CD4-positive, alpha-beta T cell treated with Interleukin-15 for 4 hours (primary cell): ENCODE measurements around the gene PRR33.

Experiments used
- DNase-seq: peaks from one replicate; pipeline ENCODE4 v3.0.0-alpha.2; 2020; ENCODE audit warnings: low spot score

Gene PRR33

GRCh38 chr11:1916132-1916985, 24.7 kb upstream of the PRR33 start:
- no peak for DNase-seq

- no peak for DNase-seq
These were observed 24.1 kb upstream of the PRR33 start for GRCh38 chr11:1915795-1916131.

- no peak for DNase-seq
These were observed 21.8 kb upstream of the PRR33 start for GRCh38 chr11:1913271-1914060.

GRCh38 chr11:1912289-1912878, 20.7 kb upstream of the PRR33 start:
- no peak for DNase-seq

- DNase-seq: no peak
These were observed 17.8 kb upstream of the PRR33 start for GRCh38 chr11:1909524-1909923.

GRCh38 chr11:1908618-1909017, 16.9 kb upstream of the PRR33 start:
- DNase-seq: no peak

DNA sequence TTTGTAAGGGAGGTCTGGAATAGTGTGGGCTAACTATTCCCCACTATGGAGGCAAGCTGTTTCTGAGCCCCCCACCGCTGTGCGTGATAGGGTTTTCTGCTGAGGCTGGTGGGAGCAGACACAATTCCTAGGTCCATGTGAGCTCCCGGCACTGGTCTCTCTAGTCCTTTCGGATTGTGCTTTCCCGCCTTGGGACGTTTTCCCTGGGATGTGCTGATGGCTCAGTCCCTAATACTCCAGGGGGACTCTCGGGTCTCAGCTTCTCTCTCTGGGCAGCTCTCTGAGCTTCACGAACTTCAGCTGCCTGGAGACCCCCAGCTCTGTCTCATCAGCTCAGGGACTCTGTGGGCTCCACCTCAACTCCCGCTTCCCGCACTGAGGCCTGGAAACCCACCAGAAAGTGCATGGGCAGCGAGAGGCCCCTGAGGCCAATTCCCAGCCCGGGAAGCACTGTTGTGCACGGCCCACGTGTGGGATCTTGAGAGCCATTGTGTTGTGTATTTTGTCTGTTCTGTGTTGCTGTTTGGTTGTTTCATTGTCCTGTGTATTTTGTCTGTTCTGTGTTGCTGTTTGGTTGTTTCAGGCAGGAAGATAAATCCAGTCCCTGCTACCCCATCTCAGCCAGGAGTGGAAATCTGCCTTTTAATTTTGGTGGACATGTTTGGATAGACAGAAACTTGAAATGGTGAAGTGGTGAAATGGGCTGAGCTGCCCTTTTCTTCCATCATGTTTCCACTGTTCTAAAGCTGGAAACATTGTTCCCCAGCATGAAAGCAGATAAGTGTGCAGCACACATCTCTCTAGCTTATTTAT, 15.1 kb upstream of the PRR33 start:
- no peak for DNase-seq

- DNase-seq: no peak
These were observed 14.5 kb upstream of the PRR33 start for GRCh38 chr11:1906181-1906580.

DNA sequence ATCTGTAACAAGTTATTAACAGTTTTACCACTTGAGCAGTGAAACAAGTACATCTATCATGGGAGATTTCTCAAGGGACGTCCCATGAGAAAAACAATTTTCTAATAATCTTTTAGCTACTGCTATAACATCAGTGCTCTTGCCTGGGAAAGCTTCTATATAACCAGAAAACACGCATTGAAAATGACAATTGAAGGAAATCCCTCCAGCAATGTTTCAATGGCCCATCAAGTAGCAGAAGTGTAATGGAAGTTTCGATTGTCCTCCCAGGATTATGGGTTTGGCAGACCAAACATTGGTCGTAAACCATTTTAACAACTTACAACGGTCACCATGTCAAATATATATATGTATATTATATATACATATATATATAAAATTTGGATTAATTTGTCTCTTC, 8.0 kb upstream of the PRR33 start:
- no peak for DNase-seq

- DNase-seq: no peak
These were observed 7.4 kb upstream of the PRR33 start for GRCh38 chr11:1899090-1899489.

GRCh38 chr11:1896923-1897322, 5.2 kb upstream of the PRR33 start:
- no peak for DNase-seq

GRCh38 chr11:1896468-1896867, 4.8 kb upstream of the PRR33 start:
- no peak for DNase-seq

GRCh38 chr11:1894759-1895158, 3.1 kb upstream of the PRR33 start:
- DNase-seq: no peak

DNA sequence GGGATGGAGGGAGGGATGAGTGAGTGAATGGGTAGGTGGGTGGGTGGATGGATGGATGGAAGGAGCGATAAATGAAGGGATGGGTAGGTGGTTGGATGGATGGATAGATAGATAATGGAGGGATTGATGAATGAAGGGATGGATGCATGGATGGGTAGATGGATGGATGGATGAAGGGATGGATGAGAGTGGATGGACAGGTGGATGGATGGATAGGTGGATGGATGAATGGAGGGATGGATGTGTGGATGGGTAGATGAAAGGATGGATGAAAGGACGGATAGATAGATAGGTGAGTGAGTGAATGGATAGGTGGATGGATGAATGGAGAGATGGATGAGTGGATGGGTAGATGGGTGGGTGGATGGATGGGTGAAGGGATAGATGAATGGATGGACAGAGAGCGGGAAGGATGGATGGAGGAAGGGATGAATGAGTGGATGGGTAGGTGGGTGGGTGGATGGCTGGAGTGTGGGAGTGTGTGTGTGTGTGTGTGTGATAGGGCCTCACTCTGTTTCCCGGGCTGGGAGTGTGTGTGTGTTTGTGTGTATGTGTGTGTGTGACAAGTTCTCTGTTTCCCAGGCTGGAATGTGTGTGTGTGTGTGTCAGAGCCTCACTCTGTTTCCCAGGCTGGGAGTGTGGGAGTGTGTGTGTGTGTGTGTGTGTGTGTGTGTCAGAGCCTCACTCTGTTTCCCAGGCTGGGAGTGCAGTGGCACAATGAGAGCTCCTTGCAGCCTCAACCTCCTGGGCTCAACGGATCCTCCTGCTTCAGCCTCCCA, 2.1 kb upstream of the PRR33 start:
- no peak for DNase-seq

DNA sequence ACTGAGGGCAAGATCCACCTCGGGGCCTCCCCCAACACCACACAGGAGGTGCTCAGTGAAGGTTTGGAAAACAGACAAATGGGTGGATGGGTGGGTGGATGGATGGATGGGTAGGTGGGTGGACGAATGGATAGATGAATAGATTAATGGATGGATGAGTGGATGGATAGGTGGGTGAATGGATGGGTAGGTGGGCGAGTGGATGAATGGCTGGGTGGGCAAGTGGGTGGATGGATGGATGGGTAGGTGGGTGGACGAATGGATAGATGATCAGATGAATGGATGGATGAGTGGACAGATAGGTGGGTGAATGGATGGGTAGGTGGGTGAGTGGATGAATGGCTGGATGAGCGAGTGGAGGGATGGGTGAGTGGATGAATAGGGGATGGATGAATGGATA, 863 bp upstream of the PRR33 start:
- DNase-seq: no peak

DNA sequence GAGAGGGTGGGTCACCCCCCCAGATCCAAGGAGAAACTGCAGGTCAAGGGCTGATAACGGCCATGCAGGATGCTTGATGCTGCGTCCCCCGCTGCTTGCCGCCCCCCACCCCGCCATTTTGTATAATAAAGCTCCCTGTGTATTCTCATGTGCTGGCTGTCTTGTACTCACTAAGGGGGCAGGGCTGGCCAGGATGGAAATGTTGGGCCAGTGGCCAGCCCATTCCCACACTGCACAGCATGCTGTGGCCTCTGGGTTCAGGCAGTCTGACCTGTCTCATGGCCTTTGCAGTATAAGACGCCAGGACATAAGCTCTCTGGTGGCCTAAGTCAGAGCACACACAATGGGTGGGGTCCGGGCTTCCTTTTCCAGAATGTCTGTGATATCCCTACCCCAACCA, 421 bp upstream of the PRR33 start:
- no peak for DNase-seq

DNA sequence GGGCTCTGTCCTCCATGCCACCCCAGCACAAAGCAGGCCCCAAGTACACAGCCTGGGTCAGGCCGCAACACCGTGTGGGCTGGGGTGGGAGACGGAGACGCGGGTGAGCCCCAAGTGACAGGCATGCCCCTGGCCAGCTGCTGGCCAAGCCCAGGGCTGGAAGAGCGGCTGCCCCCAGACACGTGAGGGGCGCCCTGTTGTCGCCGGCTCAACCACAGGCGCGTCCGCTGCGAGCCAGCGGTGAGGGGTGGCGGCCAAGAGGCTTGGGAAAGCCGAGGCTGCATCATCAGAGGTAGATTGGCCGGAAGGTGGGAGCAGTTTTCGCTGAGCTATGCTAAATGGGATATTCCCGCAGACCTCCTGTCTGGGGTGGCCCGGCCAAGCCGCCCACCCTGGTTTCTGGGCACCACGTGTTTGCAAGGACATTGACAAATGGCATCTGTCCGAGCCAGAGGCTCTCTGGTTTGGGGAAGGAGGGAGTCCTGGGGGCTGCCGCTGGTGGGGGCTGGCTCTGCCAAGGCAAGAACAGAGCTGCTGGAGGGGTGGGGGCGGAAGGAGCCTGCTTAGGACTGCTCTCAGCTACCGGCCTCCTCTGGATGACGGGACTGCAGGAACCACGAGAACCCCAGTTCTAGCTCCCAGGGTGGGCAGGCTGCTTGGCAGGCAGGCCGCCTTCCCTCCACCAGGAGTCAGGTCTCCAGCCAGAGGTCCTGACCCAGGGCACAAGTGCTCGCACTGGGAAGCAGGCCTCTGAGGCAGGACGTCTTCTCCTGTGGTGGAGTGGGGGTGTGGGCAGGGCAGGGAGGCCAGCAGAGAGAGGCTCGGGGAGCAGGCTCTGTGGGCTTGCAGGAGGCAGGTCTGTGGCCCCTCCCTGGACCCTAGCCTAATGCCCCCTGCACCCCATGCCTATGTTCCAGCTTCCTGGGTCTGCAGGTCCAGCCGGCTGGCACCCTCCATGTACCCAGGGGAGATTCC, 552 bp downstream of the PRR33 start:
- no peak for DNase-seq

GRCh38 chr11:1889941-1890855, 1.5 kb downstream of the PRR33 start:
- no peak for DNase-seq
